ENCODE measurements around the gene MICAL2.

The MICAL2 gene

DNA sequence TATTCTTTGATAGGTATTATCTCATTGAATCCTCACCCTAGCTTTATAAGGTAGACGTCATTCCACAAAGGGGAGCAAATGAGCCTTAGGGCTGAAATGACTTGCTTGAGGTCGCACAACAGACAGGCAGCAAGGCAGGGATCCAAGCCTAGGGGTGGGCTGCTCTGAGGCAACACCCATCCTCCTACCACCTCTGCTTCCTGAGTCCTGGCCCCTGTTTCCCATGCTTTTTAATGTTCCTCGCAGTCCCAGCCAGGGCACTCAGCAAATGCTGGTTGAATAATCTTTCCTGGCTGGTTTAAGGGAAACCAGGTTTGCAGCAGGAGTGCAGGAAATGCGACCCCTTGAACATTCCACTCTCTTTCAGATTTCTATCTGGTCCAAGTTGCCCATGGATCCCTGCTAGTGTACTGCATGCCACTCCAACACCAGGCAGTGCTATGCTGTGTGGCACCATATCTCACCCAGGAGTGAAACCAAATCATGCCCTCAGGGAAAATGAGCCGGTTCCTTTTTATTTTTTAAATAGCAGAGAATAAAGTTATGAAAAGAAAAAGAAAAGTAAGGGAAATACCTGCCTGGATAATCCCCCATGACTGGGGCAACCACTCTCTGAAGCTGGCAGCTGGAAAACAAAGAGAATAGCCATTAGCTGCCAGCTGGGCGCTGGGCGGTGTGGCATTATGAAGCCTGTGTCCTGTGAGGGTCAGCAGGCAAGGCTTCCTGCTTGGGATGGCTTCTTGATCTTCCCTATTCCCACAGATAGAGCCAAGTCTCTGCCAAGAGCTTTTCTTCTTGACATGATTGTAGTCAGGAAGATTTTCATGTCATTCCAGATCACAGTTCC lies 21.8 kb downstream of the MICAL2 start:
- no peaks in the 10 kb centered on the region for H3K36me3 ChIP-seq
- TF ChIP-seq CTCF (IDR thresholded peaks at IDR 0.05; ENCODE audit: low read depth, low read length), result no peak
- no peaks in the 10 kb centered on the region for H3K4me1 ChIP-seq
- no peak overlapping the region for H3K4me3 ChIP-seq (ENCODE audit: low read depth, low read length)
- no peak for DNase-seq
- no peaks in the 10 kb centered on the region for H3K27me3 ChIP-seq
- H3K9me3 ChIP-seq, result no peaks in the 10 kb centered on the region

DNA sequence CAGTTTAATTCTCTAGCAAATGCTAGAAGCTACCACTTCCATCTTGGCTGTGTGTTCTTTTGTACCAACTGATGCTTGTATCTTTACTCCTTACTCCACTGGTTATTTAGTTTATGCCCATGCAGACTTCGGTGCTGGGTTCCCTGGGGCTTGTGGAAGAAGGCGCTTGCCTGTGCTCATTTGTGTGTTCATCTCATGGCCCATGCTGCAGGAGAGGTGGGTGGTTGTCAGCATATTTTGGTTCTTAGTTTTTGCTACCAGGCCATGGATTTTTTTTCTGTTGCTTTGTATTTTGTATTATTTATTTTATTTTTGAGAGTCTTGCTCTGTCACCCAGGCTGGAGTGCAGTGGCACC lies 22.4 kb downstream of the MICAL2 start:
- no peak for TF ChIP-seq CTCF (IDR thresholded peaks at IDR 0.05; ENCODE audit: low read depth, low read length)
- Histone ChIP-seq H3K27me3 (no peaks in the 10 kb centered on the region), H3K4me3 (ENCODE audit: low read depth, low read length) (no peak overlapping the region), H3K36me3 (no peaks in the 10 kb centered on the region), H3K4me1 (no peaks in the 10 kb centered on the region), H3K9me3 (no peaks in the 10 kb centered on the region)
- DNase-seq, result no peak

DNA sequence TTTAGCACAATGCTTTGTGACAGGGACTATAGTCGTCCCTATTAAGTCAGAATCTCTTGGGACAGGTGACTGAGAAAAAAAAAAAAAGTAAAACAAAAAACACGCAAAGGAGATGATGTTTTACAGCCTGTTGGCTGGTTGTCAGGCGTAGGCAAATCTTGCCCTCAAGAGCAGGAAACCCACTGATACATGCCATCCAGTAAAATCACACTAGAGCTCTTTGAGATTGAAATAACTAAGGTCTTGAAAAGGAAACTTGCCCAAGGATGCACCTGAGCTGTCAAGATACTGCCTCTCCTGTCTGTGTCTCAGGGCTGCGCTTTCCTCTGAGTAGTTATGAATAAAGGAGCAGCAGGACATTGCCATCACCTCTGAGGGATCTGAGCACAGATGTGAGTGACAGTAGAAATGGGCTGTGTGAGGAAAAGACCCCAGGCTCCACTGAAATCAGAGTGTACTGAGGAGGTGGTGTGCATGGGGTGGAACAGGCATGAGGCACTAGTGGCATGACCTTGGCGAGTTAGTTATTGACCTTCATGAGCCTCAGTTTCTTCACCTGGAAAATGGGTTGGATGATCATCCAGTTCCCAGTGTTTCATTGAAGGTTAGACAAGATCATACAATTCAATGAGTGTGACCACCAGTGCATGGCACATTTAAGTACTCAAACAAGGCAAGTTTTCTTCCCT lies 23.3 kb downstream of the MICAL2 start:
- Histone ChIP-seq H3K36me3 (no peaks in the 10 kb centered on the region), H3K27me3 (no peaks in the 10 kb centered on the region), H3K9me3 (no peaks in the 10 kb centered on the region), H3K4me1 (no peaks in the 10 kb centered on the region), H3K4me3 (ENCODE audit: low read depth, low read length) (no peak overlapping the region)
- DNase-seq, result no peak
- TF ChIP-seq CTCF (IDR thresholded peaks at IDR 0.05; ENCODE audit: low read depth, low read length), result no peak

GRCh38 chr11:12134236-12134585 lies 23.8 kb downstream of the MICAL2 start:
- H3K4me1 ChIP-seq, result no peaks in the 10 kb centered on the region

DNA sequence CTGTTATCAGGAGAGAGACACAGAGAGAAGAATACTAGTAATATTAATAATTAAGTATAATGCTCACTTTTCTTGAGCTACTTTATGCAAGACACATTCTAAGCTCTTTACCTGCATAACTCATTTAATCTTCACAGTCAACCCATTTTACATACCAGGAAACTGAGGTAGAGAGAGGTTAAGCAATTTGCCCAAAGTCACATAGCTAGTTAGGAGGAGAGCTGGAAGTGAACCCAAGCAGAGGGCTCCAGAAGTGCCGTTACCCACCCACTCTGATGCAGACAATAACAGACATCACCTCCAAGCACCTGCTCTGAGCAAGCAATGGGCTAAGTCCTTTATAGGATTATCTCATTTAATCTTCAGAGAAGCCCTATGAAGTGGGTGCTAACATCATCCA lies 24.8 kb downstream of the MICAL2 start:
- Histone ChIP-seq H3K4me3 (ENCODE audit: low read depth, low read length) (no peak overlapping the region), H3K36me3 (no peaks in the 10 kb centered on the region), H3K9me3 (no peaks in the 10 kb centered on the region), H3K27me3 (no peaks in the 10 kb centered on the region), H3K4me1 (no peaks in the 10 kb centered on the region)
- TF ChIP-seq CTCF (IDR thresholded peaks at IDR 0.05; ENCODE audit: low read depth, low read length), result no peak
- DNase-seq, result no peak

More at GRCh38 chr11:12134236-12134585, 23.8 kb downstream of the MICAL2 start:
- Histone ChIP-seq H3K4me3 (ENCODE audit: low read depth, low read length) (no peak overlapping the region), H3K36me3 (no peaks in the 10 kb centered on the region), H3K9me3 (no peaks in the 10 kb centered on the region), H3K27me3 (no peaks in the 10 kb centered on the region)
- no peak for TF ChIP-seq CTCF (IDR thresholded peaks at IDR 0.05; ENCODE audit: low read depth, low read length)
- no peak for DNase-seq
